GM10248 (cell line): ENCODE results near the gene TASP1.

Experiments used
- CTCF ChIA-PET: fragments of 300-600 bp; sonication (Branson Sonifier 250); formaldehyde crosslinking; extraction: SDS; loops from one replicate; lab custom pipeline; 2021; ENCODE audit warnings: antibody characterized with exemption; lab: Yijun Ruan, JAX
- POLR2A ChIA-PET: fragments of 350-650 bp; sonication (Branson Sonifier 250); formaldehyde crosslinking; extraction: SDS; loops from one replicate; lab custom pipeline; 2020; ENCODE audit warnings: antibody characterized with exemption; lab: Yijun Ruan, JAX
- DNase-seq: peaks from one replicate; pipeline ENCODE4 v3.0.0; 2012; ENCODE audit errors: extremely low spot score
- TF ChIP-seq, protein P1 (sequence below): IDR thresholded peaks from 2 replicates; pipeline ENCODE4 v1.5.1; 2012; ENCODE audit warnings: mild to moderate bottlenecking, low read depth; ENCODE audit errors: extremely low read depth, missing control alignments, control extremely low read depth

The TASP1 gene

GRCh38 chr20:13426870-13427269 lies 211.9 kb downstream of the TASP1 start:
- CTCF ChIA-PET = interaction anchor here (0.7 to 1.2 kb wide), 2 partner anchors 10 to 182 kb away, joined by 3 read pairs; no protein-coding TSS in a partner anchor
- TF ChIP-seq, protein P1, sequence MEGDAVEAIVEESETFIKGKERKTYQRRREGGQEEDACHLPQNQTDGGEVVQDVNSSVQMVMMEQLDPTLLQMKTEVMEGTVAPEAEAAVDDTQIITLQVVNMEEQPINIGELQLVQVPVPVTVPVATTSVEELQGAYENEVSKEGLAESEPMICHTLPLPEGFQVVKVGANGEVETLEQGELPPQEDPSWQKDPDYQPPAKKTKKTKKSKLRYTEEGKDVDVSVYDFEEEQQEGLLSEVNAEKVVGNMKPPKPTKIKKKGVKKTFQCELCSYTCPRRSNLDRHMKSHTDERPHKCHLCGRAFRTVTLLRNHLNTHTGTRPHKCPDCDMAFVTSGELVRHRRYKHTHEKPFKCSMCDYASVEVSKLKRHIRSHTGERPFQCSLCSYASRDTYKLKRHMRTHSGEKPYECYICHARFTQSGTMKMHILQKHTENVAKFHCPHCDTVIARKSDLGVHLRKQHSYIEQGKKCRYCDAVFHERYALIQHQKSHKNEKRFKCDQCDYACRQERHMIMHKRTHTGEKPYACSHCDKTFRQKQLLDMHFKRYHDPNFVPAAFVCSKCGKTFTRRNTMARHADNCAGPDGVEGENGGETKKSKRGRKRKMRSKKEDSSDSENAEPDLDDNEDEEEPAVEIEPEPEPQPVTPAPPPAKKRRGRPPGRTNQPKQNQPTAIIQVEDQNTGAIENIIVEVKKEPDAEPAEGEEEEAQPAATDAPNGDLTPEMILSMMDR = no peak
- POLR2A ChIA-PET = no interaction called here
- no peak for DNase-seq

DNA sequence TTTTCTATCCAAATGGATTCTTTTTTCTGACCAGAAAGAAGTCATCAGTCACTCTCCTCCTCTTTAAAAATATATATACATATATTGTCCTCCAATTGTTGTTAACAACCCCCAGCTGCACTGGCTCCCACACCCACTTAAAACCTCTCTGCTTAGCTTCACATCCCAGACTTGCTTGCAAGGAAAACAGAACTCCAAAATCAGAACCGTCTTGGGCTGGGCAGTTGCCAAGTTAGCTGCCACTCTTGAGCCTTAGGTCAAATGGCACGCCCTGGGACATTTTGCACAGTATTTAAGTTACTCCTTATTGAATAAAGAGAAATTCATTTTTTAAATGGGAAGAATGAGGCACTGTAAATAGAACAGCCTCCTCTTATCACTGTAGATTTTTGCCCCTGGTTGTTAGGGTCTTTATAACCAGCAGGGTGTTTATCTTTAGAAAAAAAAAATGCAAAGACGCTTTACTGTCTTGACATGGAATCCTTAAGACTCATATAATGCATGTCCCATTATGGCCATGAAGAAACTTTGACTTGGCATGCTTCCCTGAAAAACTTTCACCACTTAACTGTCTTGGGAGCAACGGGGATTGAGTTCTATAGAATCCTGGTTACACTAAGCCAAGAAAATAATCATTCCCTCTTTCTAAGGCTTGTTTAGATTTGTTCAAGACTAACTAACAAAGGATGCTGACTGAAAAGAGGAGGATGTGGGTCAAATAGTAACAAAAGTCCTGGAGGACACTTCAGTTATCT lies 213.2 kb downstream of the TASP1 start:
- CTCF ChIA-PET = interaction anchor here (1.1 kb wide), 1 partner anchor 9 kb away, joined by 5 read pairs; no protein-coding TSS in a partner anchor
- POLR2A ChIA-PET = no interaction called here
- DNase-seq = no peak

DNA sequence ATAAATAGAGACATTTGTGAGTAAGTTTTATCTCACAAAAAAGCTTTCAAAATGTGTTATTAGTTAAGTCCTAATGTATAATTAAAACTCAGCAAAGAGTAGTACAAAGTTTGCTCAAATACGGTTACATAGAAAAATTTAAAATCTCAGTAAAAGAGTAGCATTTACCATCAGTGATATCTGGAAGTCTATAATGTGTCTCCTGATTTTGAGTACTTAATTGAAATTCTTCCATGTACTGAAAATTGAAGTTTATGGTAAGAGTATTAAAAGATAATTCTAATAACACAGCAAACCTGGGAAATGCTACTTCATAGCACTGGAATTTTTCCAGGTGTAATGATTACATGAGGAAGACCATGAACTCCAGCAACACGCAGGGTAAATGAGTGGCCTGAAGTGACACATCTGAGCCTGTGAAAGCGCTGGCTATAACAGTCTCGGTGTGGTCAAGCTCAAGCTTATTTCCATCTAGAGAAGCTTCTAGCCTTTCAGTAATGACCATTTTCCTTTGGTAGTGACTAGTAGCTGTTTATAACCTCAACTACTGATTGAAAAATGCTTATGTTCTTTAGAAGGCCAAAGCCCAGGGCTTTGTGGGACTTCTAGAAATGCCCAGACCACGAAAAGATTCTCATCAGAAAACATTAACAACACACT lies 214.4 kb downstream of the TASP1 start:
- CTCF ChIA-PET = no interaction called here
- POLR2A ChIA-PET = no interaction called here
- no peak for DNase-seq
- TF ChIP-seq, protein P1 = no peak

More for the DNA sequence above, 213.2 kb downstream of the TASP1 start:
- TF ChIP-seq, protein P1 = no peak

DNA sequence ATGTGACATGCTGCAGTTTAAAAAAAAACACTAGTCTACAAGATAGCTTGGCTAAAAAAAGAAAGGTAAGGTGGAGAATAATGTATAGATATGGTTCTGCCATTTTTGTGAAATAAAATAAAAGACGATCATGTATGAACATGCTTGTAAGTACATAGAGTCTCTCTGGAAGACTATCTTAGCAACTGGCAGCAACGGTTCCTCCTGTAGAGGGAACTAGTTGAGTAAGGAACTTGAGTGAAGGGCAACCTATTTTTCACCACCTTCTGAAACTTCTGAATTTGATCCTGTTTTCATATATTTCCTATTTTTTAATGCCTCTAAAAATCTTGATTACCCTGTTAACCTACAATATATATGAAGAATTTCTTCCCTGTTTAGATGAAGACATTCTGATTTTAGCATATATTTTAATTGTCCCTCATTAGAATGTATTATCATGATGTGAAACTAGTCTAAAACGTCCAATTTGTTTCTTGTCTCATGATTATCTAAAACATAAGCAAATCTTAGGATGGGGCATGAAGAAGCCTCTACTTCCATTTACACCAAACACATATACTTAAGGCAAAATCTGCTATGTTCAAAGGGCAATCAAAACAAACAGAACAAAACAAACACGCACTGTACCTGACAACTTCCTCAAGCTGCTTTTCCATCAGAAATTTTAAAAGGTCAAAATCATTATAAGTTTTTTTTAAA lies 215.1 kb downstream of the TASP1 start:
- TF ChIP-seq, protein P1 = no peak
- POLR2A ChIA-PET = no interaction called here
- no peak for DNase-seq
- CTCF ChIA-PET = interaction anchor here (1.0 kb wide), 1 partner anchor 17 kb away, joined by 3 read pairs; no protein-coding TSS in a partner anchor

DNA sequence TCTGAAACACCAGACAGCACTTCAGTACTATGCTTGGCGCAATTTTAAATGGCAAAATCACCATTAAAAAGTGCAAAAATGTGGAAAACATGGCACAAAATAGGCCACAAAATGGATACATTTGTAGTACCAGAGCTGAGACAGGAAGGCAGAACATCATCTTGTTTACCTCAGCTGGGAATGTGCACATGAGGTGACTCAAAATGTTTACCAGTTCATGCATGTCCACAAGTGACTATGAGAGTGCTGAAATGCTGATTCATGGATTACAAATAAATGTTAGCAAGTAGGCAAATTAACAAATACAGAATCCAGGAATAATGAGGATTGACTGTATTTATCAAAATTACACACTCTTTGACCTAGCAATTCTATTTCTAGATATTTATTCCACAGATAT lies 216.1 kb downstream of the TASP1 start:
- TF ChIP-seq, protein P1 = no peak
- no peak for DNase-seq
- POLR2A ChIA-PET = no interaction called here
- CTCF ChIA-PET = interaction anchor here (1.0 kb wide), 1 partner anchor 16 kb away, joined by 3 read pairs; no protein-coding TSS in a partner anchor

DNA sequence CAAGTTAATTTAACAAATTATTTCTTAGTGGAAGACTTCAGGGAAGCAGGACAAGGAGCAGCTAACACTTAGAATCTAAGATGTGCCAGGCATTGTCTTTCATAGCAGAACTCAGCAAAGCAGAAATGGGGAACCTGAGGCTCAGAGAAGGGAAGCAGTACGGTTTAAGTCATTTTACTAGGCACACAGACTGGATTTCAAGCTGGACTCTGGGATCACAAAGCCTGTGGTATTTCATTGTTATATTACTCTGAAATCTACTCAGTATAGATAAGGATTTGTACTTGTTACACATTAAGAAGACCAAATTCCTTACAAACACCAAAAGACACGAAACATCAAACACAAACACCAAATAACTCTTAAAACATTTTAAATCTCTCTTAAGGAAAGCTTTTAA lies 218.1 kb downstream of the TASP1 start:
- ChIA-PET POLR2A (no interaction called here), CTCF (no interaction called here)
- DNase-seq = no peak
- TF ChIP-seq, protein P1 = no peak
